ENCODE data around the gene TADA2B.

TADA2B gene

DNA sequence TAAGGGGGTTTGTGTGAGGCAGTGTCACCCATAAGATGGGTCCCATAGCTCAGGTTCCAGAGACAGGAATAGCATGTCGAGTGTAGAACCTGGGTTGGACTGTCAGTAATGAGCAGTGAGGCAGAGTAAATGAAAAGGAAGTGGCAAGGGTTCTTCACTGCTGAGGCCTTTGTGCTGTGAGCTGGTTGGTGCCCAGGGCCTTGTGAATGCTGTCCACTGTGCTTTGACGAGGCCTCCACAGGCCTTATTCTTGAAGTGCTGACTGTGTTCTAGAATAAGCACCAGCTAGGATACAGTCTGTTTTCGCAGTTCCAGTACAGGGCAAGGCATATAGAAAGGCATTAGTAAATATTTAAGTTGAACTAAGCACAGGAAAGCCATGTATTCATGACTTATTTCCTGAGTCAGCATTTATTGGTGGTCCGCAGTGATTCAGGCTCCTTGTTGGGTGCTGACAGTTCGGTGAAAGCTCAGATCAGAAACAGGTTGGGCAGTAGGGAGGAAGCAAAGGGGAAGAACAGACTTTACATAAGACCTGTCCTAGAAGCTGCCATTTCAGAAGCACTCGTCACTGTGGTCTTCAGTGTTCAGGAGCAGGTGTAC lies 25.6 kb upstream of the TADA2B start:
- in situ Hi-C loops (cut with MboI; ENCODE audit: low sequenced_read_pairs) = no loop called here

DNA sequence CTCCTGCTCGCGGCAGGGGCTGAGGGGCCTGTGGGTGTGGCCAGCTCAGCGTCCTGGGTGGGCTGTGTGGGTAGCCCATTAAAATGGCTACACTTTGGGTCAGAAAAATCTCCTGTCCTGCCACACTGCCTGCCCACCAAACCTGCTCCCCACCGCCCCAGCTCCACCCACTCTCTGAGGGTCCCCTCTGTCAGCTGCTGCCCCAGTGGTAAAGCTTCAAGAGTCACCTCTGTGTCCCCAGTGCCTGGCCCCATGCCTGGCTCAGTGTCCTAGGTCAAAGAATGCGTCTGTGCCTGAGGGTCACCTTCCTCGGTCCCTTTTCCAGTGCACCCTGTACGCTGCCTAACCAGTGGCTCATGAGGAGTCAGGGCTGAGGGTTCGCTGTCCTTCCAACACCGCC lies 24.9 kb upstream of the TADA2B start:
- in situ Hi-C loops (cut with MboI; ENCODE audit: low sequenced_read_pairs) = no loop called here

DNA sequence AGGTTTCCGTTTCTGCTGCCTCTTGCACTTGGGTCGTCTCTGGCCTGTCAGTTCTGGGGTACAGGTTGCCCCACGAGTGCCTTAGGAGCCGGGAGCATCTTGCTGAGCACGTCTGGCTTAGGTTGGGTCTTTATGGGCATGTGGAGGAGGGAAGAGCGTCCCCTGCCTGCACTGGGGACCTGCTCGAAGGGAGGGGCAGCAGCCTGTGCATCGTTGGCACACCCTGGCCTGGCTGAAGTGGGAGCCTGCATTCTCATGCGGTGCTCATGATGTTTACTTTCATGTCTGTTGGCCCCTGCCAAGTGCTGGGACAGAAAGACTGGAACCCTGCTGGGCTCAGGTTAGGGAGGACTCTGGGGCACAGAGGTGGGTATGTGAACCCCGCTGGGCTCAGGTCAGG lies 23.8 kb upstream of the TADA2B start:
- in situ Hi-C loops (cut with MboI; ENCODE audit: low sequenced_read_pairs) = no loop called here

DNA sequence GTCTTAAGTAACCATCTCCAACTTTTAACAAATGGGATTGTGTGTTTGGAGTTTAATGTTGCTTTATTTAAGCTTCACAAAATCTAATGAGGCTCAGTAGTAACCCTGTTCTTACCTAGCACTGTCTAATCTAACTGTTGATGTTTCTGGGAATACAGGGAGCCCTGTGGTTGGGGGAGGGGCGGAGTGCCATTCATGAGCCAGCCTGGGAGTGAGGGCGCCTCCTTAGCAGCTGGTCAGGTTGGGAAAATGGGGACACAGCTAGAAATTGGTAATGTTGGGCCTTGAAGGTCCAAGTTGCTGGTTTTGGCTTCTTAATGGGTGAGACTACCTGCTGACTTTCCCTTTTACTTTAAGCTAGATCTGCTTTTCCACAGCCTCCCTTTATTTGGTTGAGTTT lies 22.9 kb upstream of the TADA2B start:
- in situ Hi-C loops (cut with MboI; ENCODE audit: low sequenced_read_pairs) = no loop called here

DNA sequence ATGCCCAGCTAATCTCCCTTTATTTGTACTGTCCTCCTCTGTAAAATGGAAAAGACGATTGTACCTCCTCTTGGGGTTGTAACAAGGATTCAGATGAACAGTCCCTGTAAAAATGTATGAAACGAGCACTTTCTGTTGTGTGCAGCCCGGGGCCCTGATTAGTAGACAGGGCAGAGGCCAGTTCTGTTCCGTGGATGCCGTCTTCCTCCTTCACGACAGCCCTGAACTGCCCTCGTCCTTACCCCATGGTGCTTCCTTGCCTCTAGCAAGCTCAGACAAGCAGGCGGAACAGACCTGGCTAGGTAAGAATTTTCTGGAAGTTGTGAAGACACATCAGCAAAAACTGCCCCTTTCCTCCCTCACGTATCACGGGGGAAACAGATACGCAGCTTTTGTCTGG lies 22.3 kb upstream of the TADA2B start:
- in situ Hi-C loops (cut with MboI; ENCODE audit: low sequenced_read_pairs) = no loop called here

DNA sequence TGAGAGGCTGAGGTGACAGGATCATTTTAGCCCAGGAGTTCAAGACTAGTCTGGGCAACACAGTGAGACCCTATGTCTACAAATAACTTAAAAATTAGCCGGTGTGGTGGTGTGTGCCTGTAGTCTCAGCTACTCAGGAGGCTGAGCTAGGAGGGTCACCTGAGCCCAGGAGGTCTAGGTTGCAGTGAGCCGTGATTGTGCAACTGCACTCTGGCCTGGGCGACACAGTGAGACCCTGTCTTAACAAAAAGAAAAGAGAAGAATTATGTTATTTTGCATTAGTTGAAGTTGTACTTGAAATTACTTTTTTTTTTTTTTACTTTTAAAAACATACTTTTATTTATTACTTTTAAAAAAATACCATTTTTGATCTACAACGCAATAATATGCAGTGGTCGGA lies 21.8 kb upstream of the TADA2B start:
- in situ Hi-C loops (cut with MboI; ENCODE audit: low sequenced_read_pairs) = no loop called here

DNA sequence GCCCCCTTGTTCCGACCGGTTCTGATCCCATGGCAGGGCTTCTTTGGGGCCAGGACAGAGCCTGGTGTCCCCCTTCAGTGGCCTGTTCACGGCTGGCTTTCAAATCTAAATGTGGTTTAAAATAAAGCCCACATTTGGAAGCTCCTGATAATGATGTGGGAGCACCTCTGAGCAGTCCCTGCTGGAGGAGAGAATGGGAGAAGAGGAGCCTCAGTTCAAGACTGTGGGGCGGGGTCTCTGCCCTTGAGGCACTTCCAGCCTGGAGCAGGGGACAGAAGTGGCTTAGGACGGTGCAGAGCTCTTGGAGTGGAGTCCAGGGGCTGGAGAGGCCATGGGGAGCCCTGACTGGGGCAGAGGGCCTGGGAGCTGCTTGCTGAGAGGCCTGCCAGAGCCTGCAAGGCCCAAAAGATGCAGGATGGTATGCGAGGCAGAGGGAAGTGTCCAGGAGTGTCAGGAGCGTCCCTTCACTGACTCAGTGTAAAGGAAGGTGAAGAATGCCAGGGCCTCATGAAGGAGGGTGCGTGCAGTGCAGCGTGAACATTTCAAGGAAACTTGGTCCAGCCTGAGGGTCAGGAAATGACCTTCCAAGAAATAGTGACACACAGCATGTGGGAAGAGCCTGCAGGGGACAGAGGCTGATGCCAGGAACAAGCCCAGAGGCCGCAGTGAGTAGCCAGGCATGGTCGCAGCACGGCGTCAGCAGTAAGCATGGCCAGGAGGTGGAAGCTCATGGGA lies 21.1 kb upstream of the TADA2B start:
- in situ Hi-C loops (cut with MboI; ENCODE audit: low sequenced_read_pairs) = no loop called here

DNA sequence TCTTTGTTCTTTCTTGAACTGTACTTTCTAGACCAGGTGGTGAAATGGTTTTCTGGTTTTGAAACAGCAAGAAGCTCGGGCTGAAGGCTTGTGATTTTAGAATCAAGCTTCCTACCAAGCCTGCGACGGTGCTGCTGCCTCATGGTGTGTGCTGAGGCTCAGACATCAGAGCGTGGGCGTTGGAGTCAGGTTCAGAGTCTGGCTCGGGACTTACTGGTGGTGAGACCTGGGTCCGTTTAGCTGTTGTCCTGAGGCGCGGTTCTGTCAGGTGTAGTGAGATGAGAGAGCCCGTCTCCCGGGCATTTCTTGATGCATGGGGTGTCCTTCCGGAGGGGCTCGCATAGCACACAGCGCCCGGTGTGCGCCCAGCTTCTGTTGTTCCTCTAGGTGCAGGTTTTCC lies 19.7 kb upstream of the TADA2B start:
- in situ Hi-C loops (cut with MboI; ENCODE audit: low sequenced_read_pairs) = no loop called here

DNA sequence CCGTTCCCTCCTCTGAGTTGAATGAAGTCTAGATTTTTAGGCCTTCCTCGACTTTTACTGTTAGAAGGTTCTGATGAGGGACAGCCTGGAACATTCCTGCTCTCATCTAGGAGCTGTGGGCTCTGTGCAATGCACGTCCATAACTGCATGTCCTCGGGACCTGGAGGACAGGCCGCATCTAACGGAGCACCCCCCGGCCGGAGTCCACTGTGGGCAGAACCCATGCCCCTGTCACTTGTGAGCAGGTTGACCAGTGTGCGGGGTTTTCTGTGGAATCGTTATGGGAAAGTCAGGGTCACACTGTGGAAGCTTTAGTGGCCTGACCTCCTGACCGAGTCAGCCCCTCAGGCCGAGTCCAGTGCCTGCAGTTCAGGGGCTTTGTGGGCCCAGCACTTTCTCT lies 19.3 kb upstream of the TADA2B start:
- in situ Hi-C loops (cut with MboI; ENCODE audit: low sequenced_read_pairs) = no loop called here

DNA sequence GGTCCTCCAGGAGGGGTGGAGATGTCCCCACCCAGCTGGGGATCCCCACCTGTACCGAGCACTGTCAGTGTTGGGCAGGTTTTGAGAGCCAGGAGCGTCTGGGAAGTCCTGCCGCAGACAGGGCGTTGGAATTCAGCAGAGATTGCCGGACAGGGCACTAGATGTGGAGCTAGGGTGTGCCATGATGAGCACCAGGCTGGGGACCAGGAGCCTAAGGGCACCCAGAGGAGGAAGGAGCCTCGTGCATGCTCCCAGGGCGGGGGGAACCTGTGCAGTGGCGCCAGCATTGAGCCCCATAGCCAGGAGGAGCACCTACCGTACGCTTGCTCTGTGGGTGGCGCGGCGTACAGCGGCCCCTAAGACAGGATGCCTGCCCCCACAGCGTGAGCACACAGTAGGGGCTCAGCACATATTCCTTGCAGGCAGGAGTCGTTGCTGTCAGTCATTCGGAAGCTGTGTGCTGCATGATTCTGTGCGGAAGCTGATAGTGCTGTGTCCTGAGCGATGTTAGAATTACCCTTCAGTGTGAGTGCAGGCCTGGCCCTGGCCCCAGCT lies 18.8 kb upstream of the TADA2B start:
- in situ Hi-C loops (cut with MboI; ENCODE audit: low sequenced_read_pairs) = no loop called here

DNA sequence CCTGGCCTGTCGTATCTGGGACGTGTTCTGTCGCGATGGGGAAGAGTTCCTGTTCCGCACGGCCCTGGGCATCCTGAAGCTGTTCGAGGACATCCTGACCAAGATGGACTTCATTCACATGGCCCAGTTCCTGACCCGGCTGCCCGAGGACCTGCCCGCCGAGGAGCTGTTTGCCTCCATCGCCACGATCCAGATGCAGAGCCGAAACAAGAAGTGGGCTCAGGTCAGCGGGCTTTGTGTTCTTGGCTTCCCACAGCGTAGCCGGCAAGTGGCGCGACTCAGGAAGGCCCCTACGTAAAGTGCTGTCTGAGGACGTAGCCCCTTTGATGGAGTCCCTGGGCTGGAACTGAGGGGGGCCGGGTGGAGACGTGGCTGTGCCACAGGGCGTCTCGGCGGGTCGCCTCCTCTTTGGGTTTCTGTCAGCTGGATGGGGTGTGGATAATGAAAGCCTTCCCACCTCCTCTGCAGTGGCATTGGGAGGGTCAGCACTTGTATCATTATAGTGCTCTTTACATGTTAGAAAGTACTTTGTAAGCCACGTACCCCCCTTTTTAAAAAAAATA lies 18.1 kb upstream of the TADA2B start:
- in situ Hi-C loops (cut with MboI; ENCODE audit: low sequenced_read_pairs) = no loop called here

DNA sequence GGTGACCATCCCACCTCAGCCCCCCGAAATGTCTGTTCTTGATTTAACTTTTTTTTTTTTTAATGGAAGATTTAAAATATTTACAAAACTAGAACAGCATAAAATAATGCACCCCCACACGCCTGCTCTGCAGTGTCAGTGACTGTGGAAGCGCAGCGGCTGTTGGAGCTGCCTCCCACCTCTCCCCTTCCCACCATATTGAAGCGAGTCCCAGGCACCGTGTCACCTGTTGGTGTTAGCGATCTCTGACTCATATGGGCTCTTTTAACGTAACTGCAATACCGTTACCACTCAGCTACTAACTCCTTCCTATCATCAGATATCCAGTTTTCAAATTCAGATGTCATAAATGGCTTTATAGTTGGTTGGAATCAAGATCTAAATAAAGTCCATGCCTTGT lies 17.1 kb upstream of the TADA2B start:
- in situ Hi-C loops (cut with MboI; ENCODE audit: low sequenced_read_pairs) = no loop called here

DNA sequence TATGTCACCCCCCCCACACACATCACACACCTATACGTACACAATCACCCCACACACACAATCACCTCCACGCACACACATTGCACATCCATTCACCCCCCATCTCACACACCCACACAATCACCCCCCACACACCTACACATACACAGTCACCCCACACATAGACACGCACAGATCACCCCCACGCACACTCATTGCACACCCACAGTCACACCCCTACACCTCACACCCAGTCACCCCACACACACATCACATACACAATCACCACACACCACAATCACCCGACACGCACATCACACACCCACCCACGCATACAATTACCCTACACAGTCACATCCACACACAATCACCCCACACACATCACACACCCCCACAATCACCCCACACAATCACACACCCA lies 15.9 kb upstream of the TADA2B start:
- in situ Hi-C loops (cut with MboI; ENCODE audit: low sequenced_read_pairs) = no loop called here

DNA sequence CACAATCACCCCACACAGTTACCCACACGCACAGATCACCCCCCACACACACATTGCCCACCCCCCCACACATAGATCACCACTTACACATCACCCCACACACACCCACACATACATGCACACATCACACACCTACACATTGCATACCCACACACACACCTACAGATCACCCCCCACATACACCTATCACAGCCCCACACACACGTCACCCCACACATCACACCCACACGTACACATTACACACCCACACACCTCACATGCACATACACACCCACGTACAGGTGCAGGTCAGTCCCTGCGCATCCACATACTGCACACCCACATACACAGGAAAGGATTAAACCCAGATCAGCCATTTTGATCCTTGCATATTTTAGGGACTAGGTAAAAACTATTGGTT lies 15.3 kb upstream of the TADA2B start:
- in situ Hi-C loops (cut with MboI; ENCODE audit: low sequenced_read_pairs) = no loop called here

DNA sequence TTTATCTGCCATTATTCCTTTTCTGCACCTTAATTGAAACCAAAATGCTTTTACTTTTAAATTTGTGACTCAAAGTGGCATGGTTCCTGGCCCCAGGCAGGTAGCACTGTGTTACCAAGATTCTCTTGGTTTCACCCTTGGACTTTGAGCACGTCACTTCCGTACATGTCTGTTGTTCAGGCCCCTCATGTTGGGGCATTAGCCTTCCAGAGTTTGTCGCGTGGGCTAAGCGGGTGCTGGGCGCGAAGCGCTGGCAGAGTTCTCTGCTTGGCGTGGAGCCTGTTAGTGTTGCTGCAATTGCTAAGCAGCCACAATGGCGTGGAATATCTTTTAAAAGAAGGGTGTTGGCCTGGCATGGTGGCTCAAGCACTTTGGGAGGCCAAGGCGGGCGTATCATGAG lies 14.0 kb upstream of the TADA2B start:
- in situ Hi-C loops (cut with MboI; ENCODE audit: low sequenced_read_pairs) = no loop called here

DNA sequence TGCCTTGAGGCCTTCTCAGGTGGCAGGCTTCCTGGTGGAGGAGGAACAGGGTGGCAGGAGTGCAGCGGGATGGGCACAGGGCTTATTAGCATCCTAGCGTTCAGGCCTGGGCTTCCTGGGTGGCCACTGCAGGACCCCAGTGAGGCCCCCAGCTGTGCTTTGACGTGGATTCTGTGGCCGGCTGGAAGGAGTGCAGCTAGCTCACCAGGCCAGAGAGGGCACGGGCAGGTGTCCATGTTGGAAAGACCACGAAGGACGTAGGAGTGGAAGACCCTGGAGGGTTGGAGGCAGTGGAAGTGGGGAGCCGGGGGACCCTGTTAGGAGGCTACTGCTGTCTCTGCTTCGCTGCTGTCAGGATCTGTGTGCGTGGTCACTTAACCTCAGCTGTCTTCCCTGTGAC lies 13.3 kb upstream of the TADA2B start:
- in situ Hi-C loops (cut with MboI; ENCODE audit: low sequenced_read_pairs) = no loop called here

DNA sequence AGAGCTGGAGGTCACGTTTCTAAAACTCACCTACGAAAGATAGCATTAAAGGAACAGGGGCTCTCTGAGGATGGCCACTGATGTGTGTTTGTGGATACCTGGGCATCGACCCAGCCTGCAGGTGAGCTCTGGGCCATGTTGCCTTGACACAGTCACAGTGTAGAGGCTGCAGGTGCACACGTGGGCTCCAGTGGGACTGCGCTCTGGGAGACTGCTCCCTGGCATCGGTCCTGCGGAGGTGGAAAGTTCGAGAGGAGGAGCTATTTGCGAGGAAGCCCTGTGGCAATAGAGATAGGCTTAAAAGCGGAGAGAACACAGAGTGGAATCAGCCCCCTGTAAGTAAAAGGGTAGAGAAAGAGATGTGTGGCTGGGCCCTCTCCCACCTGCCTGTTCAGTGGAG lies 12.3 kb upstream of the TADA2B start:
- in situ Hi-C loops (cut with MboI; ENCODE audit: low sequenced_read_pairs) = no loop called here

DNA sequence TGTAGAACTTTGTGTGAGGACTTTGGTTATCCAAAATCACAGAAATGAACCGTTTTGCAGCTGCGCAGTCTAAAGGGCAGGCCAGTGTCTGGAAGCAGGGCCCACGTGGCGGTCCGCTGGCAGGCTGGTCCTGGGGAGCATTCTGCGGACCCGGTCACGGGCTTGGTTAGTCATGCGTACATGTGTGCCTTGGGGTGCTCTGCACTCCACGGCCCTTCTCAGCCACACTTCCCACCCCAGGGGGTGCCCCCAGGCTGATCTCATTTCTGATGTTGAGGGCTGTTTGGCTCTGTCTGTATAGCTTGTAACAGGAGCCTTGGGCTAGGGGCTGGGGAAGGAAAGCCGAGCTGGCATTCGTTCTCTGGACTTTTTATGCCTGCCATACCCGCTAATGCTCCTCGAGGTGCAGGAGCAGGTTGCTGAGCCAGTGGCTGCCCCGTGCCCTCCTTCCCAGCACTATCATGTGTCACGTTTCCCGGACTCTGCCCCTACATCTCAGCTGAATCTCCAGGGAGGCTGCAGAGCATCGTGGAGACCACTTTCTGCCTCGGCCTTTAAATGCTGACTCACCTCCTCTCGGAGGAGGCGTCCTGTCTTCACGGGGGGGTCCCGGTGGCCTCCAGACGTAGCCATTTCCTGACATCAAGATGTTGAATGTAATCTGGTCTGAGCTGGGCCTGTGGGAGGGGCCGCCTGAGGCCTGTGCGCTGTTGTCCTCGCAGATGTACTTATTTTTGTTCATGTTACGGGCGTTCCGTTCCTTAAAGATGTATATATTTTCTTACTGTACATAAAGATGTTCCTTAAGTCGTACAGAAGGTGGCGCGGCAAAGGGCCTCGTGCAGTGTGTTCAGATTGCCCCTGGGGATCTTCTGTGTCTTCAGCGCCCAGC lies 11.4 kb upstream of the TADA2B start:
- in situ Hi-C loops (cut with MboI; ENCODE audit: low sequenced_read_pairs) = no loop called here

DNA sequence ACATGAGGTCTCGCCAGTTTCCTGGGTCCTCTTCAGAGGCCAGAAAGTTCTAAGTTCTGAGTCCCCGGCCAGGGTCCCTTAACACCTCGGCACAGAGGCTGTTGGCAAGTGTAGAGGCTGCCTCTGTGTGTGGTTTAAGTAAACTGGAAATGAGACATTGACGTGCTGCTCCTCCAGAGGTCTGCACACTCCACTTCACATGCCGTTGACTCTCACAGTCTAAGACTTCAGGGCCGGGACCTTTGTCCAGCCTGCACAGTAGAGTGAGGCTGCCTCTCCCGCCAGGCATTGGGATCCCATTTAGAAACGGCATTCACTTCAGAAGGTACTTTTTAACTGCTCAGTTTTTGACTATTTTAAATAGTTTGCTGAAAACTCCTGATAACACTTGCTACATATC lies 10.6 kb upstream of the TADA2B start:
- in situ Hi-C loops (cut with MboI; ENCODE audit: low sequenced_read_pairs) = no loop called here

DNA sequence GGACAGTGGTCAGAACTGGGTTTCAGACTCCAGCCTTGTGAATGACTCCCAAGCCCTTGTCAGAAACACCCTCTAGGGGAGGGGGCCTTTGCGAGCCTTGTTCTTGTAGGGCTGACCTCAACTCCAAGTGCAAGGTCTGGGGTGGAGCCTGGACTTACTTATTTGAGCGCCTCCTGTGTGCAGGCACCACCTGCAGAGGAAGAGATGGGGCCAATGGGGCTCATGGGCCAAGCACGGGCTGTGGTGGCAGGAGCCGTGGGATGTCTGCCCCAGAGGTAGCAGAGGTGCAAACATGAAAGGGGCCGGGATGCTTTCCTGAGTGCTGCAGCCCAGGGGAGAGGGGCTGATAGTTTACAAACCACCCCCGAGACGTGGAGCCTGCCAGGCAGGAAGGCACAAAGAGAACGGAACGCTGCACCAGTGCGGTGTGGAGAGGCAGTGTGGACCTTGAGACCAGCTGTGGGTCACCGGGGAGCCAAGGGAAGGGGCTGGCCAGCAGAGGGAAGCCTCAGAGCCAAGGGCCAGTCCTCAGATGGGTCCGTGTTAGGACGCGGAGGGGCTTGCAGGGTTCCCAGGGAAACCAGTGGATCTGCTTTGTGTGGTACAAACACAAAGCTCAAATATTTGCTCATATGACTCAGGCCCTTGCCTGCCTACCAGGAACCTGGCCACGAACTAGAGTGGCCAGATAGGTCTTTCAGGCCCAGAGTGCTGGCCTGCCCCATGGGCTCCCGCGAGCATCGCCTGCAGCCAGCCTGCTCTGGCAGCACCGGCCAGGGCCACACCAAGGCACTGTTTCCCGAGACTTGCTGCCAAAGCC lies 8.7 kb upstream of the TADA2B start:
- in situ Hi-C loops (cut with MboI; ENCODE audit: low sequenced_read_pairs) = no loop called here

DNA sequence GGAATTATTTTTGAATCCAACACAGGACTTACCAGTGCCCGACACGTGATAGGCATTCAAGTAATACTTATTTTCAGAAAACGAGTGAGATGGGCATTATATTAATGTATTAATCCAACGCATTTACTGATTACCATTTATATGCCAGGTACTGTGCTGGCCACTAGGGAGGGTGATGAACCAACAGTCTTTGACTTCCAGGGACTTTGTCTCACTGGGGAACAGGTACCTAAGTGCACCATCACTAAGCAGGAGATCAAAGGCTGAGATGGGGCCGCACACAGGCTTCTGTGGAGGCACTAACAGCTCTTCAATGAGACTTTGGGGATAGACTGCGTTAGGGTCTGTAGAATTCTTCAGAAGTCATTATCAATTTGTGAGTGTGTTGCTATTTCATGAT lies 5.7 kb upstream of the TADA2B start:
- in situ Hi-C loops (cut with MboI; ENCODE audit: low sequenced_read_pairs) = no loop called here

Data from HL-60/S4 treated with retinoic acid at 250 ng/mL for 4 days and 3 days (cell line).